HCT116 (cell line): ENCODE measurements around the gene NRXN2. TPM values are rescaled to one million over a fixed set of nuclear protein-coding genes. Genes with fewer than 3 reads are reported as not detected.

Source experiments
- ATAC-seq: fragments of 200-7000 bp; cut with Tn5 transposase; 2 replicates; pipeline ENCODE4 v1.9.1; 2020; ENCODE audit warnings: mild to moderate bottlenecking, moderate library complexity
- BruUV-seq: library from RNA; stranded (reverse); fragments of 400-500 nt; replicated peaks from 2 replicates; lab custom pipeline; 2021; lab: Mats Ljungman, UMichigan
- CTCF ChIA-PET: fragments of 300-600 bp; sonication (Branson Sonifier 250); formaldehyde crosslinking; loops from one replicate; lab custom pipeline; 2021; ENCODE audit warnings: antibody characterized with exemption; lab: Charles Lee
- POLR2A ChIA-PET: fragments of 300-600, 350-600 bp; sonication (Branson Sonifier 250); formaldehyde crosslinking; loops from one replicate; lab custom pipeline; 2021; ENCODE audit warnings: antibody characterized with exemption; lab: Charles Lee
- RAD21 ChIA-PET, 2 experiments: fragments of 300-600 bp; sonication (Branson Sonifier 250); formaldehyde crosslinking; loops; one replicate each; lab custom pipeline; 2023; ENCODE audit warnings: low total read pairs in 2 of 2; ENCODE audit not compliant: uncharacterized antibody in 2 of 2, unreplicated experiment in 2 of 2, low non-redundant PET in 1 of 2; lab: Charles Lee
- DNase-seq: peaks from one replicate; pipeline ENCODE4 v3.0.0-alpha.2; 2010; ENCODE audit warnings: low read depth, low spot score
- H2AFZ ChIP-seq: fragments of 200-600 bp; shearing (Covaris generic), sonication (generic); 2 replicates; pipeline ENCODE4 v1.6.1; 2017; ENCODE audit warnings: low read depth, mixed run types, mixed read lengths, antibody characterized with exemption, low read length; ENCODE audit not compliant: poor library complexity, severe bottlenecking
- H3K27ac ChIP-seq: 2 replicates; pipeline ENCODE4 v1.5.1; 2012; ENCODE audit warnings: low read depth, low read length
- H3K27me3 ChIP-seq: fragments of 200-600 bp; sonication (generic); 2 replicates; pipeline ENCODE4 v1.6.1; 2016; ENCODE audit warnings: mixed run types, low read length, mixed read lengths; ENCODE audit not compliant: insufficient read depth
- H3K36me3 ChIP-seq, 2 experiments: fragments of 200-500 bp in 1 of 2; fragments of 200-600 bp in 1 of 2; sonication (Bioruptor generic) in 1 of 2; sonication (generic) in 1 of 2; 2 replicates each; pipeline versions ENCODE4 v1.5.1 to v1.6.1; 2014 to 2016; ENCODE audit warnings: low read length in 2 of 2, inconsistent platforms in 1 of 2, mixed read lengths in 1 of 2, mixed run types in 1 of 2; ENCODE audit not compliant: insufficient read depth in 2 of 2, control insufficient read depth in 1 of 2
- H3K4me1 ChIP-seq, 2 experiments: fragments of 200-600 bp in 1 of 2; sonication (generic) in 1 of 2; 2 replicates each; pipeline versions ENCODE4 v1.5.1 to v1.6.1; 2012 to 2017; ENCODE audit warnings: low read length in 2 of 2, inconsistent platforms in 1 of 2, mild to moderate bottlenecking in 1 of 2, mixed read lengths in 1 of 2, mixed run types in 1 of 2, moderate library complexity in 1 of 2; ENCODE audit not compliant: insufficient read depth in 2 of 2, control insufficient read depth in 1 of 2
- H3K4me2 ChIP-seq: fragments of 200-600 bp; sonication (generic); 2 replicates; pipeline ENCODE4 v1.6.1; 2017; ENCODE audit warnings: mixed run types, low read length, mixed read lengths
- H3K4me3 ChIP-seq, 2 experiments: fragments of 200-600 bp in 1 of 2; sonication (generic) in 1 of 2; replicated peaks in 1 of 2; 2 replicates each; pipeline ENCODE4 v1.5.1; 2011 to 2016; ENCODE audit warnings: low read length in 2 of 2, control low read depth in 1 of 2, low read depth in 1 of 2, mild to moderate bottlenecking in 1 of 2, mixed read lengths in 1 of 2, mixed run types in 1 of 2
- H3K79me2 ChIP-seq: fragments of 200-600 bp; sonication (generic); 2 replicates; pipeline ENCODE4 v1.6.1; 2017; ENCODE audit warnings: mild to moderate bottlenecking, mixed run types, low read length, moderate library complexity, mixed read lengths; ENCODE audit not compliant: insufficient read depth
- H3K9ac ChIP-seq: fragments of 200-600 bp; sonication (generic); 2 replicates; pipeline ENCODE4 v1.6.1; 2016; ENCODE audit warnings: low read length, mixed read lengths
- H3K9me2 ChIP-seq: fragments of 200-600 bp; sonication (generic), shearing (Covaris generic); 2 replicates; pipeline ENCODE4 v1.6.1; 2017; ENCODE audit warnings: mixed run types, mild to moderate bottlenecking, moderate library complexity; ENCODE audit not compliant: insufficient read depth
- H3K9me3 ChIP-seq, 2 experiments: fragments of 200-500 bp in 1 of 2; fragments of 200-600 bp in 1 of 2; sonication (Bioruptor generic) in 1 of 2; sonication (generic) in 1 of 2; 2 replicates each; pipeline ENCODE4 v1.6.1; 2014 to 2017; ENCODE audit warnings: low read length in 2 of 2, mixed read lengths in 2 of 2, inconsistent platforms in 1 of 2, low read depth in 1 of 2, mild to moderate bottlenecking in 1 of 2, mixed run types in 1 of 2, moderate library complexity in 1 of 2; ENCODE audit not compliant: control insufficient read depth in 1 of 2, insufficient read depth in 1 of 2
- H4K20me1 ChIP-seq: fragments of 200-600 bp; sonication (generic), shearing (Covaris generic); 2 replicates; pipeline ENCODE4 v1.6.1; 2017; ENCODE audit warnings: mixed run types, mild to moderate bottlenecking, moderate library complexity; ENCODE audit not compliant: insufficient read depth
- CBX3 ChIP-seq: IDR thresholded peaks from 2 replicates; pipeline ENCODE4 v1.6.1; 2012; ENCODE audit warnings: low read depth
- CEBPB ChIP-seq: IDR thresholded peaks from 2 replicates; pipeline ENCODE4 v1.6.1; 2012; ENCODE audit warnings: low read depth
- EZH2 ChIP-seq: fragments of 200-600 bp; sonication (generic); IDR thresholded peaks from 2 replicates; pipeline ENCODE4 v1.6.1; 2017; ENCODE audit warnings: antibody characterized with exemption, mixed run types
- EZH2phosphoT487 ChIP-seq: fragments of 200-600 bp; IDR thresholded peaks from 2 replicates; pipeline ENCODE4 v1.6.1; 2018; ENCODE audit warnings: antibody characterized with exemption, borderline replicate concordance
- FOSL1 ChIP-seq: IDR thresholded peaks from 2 replicates; pipeline ENCODE4 v1.6.1; 2012; ENCODE audit warnings: low read depth
- POLR2A ChIP-seq: IDR thresholded peaks from 2 replicates; pipeline ENCODE4 v1.7.0; 2011; ENCODE audit warnings: borderline replicate concordance; ENCODE audit not compliant: insufficient read depth, insufficient read length; ENCODE audit errors: extremely low read depth
- POLR2AphosphoS5 ChIP-seq: IDR thresholded peaks from 2 replicates; pipeline ENCODE4 v1.6.1; 2011; ENCODE audit warnings: mild to moderate bottlenecking, low read depth, low read length, moderate library complexity
- RAD21 ChIP-seq: IDR thresholded peaks from 2 replicates; pipeline ENCODE4 v1.6.1; 2012; ENCODE audit warnings: low read depth, mild to moderate bottlenecking
- SIN3A ChIP-seq: IDR thresholded peaks from 2 replicates; pipeline ENCODE4 v1.6.1; 2012; ENCODE audit warnings: low read depth
- TCF7L2 ChIP-seq: IDR thresholded peaks from 2 replicates; pipeline ENCODE4 v1.7.0; 2011; ENCODE audit warnings: borderline replicate concordance, inconsistent platforms; ENCODE audit not compliant: insufficient read depth, insufficient read length; ENCODE audit errors: extremely low read depth
- ZFX ChIP-seq: fragments of 450-650 bp; IDR thresholded peaks from 2 replicates; pipeline ENCODE4 v1.6.1; 2017
- intact Hi-C: fragments of 100-400 bp; cut with micrococcal nuclease; formaldehyde crosslinking; loops from 2 replicates; pipeline ENCODE4 v1.10.0; 2022
- total RNA-seq: library from RNA; stranded (reverse); gene quantifications from one replicate; pipeline ENCODE4 v1.2.1, GENCODE V29; 2021; ENCODE audit not compliant: unreplicated experiment
- TF ChIP-seq, protein P1 (sequence below), 3 experiments: fragments of 200-600 bp in 1 of 3; sonication (generic) in 1 of 3; IDR thresholded peaks in 2 of 3; conservative IDR thresholded peaks in 1 of 3; 2 replicates each; pipeline ENCODE4 v1.5.1; 2012 to 2017; ENCODE audit warnings: low read depth in 2 of 3, low read length in 2 of 3, antibody characterized with exemption in 1 of 3, borderline replicate concordance in 1 of 3, control low read depth in 1 of 3, mild to moderate bottlenecking in 1 of 3, mixed read lengths in 1 of 3, mixed run types in 1 of 3, moderate library complexity in 1 of 3; ENCODE audit not compliant: insufficient read depth in 1 of 3

NRXN2 gene
- total RNA-seq, 1 experiment from 2014 or later: 1.5 TPM

DNA sequence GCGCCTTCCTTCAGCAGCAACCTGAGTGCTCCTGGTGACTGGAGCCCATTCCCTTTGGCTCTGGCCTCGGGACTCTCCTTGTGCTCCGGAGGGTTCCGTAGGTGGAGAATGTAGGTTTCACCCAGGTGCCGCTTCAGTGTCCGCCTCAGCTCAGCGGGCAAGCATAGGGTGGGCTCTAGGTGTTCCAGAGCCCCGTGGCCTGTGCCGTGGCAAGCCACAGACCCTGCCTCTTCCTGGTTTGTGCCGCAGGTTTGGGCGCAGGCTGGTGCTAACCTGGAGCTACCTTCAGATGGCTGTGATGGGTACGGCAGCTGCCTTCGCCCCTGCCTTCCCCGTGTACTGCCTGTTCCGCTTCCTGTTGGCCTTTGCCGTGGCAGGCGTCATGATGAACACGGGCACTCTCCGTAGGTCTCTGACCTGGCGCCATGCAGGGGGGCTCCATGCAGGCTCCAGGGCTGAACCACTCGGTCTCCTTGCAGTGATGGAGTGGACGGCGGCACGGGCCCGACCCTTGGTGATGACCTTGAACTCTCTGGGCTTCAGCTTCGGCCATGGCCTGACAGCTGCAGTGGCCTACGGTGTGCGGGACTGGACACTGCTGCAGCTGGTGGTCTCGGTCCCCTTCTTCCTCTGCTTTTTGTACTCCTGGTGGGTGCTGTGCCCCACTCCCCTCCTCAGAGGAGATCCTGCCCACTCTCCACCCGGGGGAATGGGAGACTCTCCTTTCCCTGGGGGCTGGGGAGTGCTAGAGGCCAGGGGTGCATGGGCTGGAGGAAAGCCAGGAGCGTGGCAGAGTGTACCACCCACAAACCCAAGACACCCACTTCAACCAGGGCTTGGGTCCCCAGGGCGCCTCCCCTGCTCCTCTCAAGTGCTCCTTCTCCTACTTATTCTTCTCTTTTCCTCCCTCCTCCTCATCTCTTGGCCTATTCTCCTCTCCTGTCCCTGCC is 129.6 kb downstream of the NRXN2 start (continued):
- TF ChIP-seq TCF7L2 (no peak), EZH2phosphoT487 (no peak), ZFX (no peak)
- TF ChIP-seq, protein P1, sequence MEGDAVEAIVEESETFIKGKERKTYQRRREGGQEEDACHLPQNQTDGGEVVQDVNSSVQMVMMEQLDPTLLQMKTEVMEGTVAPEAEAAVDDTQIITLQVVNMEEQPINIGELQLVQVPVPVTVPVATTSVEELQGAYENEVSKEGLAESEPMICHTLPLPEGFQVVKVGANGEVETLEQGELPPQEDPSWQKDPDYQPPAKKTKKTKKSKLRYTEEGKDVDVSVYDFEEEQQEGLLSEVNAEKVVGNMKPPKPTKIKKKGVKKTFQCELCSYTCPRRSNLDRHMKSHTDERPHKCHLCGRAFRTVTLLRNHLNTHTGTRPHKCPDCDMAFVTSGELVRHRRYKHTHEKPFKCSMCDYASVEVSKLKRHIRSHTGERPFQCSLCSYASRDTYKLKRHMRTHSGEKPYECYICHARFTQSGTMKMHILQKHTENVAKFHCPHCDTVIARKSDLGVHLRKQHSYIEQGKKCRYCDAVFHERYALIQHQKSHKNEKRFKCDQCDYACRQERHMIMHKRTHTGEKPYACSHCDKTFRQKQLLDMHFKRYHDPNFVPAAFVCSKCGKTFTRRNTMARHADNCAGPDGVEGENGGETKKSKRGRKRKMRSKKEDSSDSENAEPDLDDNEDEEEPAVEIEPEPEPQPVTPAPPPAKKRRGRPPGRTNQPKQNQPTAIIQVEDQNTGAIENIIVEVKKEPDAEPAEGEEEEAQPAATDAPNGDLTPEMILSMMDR (IDR thresholded peaks at IDR 0.05 in 2 of 3, conservative IDR thresholded peaks at IDR 0.05 in 1 of 3; ENCODE audit: borderline replicate concordance in 1 of 3, insufficient read depth in 1 of 3, low read depth in 2 of 3, low read length in 2 of 3): no peak

- ATAC-seq (no peak), DNase-seq (no peak)
- Histone ChIP-seq H3K4me3 (no peak overlapping the region), H2AFZ (no peak overlapping the region), H3K27me3 (no peaks in the 10 kb centered on the region), H3K4me2 (no peak overlapping the region), H3K27ac (no peak overlapping the region), H3K36me3 (no peaks in the 10 kb centered on the region), H4K20me1 (no peaks in the 10 kb centered on the region), H3K79me2 (no peaks in the 10 kb centered on the region), H3K9ac (no peak overlapping the region)
- intact Hi-C loops: no loop called here
- ChIA-PET RAD21 (no interaction called here), POLR2A (no interaction called here), CTCF (no interaction called here)
- no TSS peak for BruUV-seq
- TF ChIP-seq POLR2AphosphoS5 (no peak), FOSL1 (no peak), CEBPB (no peak), CBX3 (no peak), POLR2A (no peak), RAD21 (no peak), EZH2 (no peak), SIN3A (no peak)
- TF ChIP-seq, all 23 proteins: peak for 0
- H3K4me1 ChIP-seq: no peaks in the 10 kb centered on the region
- H3K9me3 ChIP-seq: no peaks in the 10 kb centered on the region
- H3K9me2 ChIP-seq: no peaks in the 10 kb centered on the region
Measured at GRCh38 chr11:64592656-64593055, 130.3 kb downstream of the NRXN2 start.
